HG03045 (cell line): ENCODE data around the gene WDR45B.
"Not testable (repeated sequence)": the region's sequence is repeated elsewhere in the genome, so short reads cannot be mapped to it uniquely, and the experiment has no call there.

ENCODE experiments used
- ATAC-seq: cut with Tn5 transposase; IDR thresholded peaks from one replicate; pipeline ENCODE4 v1.9.1; 2021; ENCODE audit warnings: mild to moderate bottlenecking, moderate library complexity; ENCODE audit not compliant: unreplicated experiment

The WDR45B gene

DNA sequence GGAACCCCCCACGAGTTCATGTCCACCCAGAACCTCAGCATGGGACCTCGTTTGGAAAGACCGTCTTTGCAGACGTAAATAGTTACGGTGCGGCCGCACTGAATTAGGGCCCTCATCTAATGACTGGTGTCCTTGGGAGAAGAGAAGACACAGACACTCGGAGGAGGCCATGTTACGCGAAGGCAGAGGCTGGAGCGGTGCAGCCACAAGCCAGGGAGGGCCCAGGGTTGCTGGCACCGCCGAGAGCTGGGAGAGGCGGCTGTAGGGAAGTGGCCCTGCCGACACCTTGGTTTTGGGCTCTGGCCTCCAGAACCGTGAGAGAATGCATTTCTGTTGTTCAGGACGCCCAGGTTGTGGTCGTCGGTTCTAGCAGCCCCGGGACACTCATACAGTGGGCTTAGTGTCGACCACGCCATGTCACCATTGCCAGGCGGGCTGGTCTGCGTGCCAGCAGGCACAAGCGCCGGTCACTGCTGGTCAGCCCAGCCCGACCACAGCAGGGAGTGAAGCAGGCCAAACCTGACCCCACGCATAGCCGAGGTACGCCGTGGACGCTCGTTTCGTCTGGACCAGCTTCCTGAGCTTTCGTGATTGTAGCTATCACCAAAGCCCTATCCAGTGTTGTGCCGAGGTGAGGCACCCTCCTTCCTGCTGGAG, 10.7 kb upstream of the WDR45B start:
- ATAC-seq, result no peak

DNA sequence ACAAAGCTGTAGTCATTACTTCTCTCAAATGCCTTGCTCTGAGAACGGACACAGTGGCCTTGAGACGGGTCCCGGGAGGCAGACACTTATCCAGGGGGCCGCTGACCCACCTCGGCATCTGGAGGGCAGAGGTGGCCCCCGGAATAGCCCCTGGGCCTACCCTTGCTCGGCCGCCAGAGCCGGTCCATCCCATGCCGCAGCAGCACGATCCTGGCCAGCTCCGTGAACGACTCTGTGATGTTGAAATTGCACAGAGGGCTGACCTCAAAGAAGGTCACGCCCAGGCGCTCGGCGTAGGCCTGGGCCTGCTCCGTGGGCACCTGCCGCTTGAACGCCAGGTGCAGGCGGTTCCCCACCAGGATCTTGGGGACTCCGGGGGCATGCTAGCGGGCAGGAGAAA, 10.1 kb upstream of the WDR45B start:
- no peak for ATAC-seq

DNA sequence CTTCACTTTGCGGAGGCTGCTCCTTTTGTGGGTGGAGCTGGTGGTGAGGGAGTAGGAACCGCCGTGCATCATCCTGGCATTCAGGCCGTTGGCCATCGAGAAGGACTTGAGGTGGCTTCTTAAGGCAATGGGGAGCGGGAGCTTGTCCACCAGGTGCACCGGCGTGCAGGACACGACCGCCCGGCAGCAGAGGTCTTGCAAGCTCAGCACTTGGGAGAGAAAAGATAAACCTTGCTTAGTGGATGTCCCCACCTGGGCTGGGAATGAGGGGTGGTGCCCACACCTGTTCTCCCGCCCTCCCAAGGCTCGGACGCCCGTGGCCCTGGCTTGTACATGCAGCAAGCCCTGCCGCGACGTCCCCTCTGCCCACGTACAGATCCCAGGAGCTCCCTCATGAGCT, 9.7 kb upstream of the WDR45B start:
- no peak for ATAC-seq

DNA sequence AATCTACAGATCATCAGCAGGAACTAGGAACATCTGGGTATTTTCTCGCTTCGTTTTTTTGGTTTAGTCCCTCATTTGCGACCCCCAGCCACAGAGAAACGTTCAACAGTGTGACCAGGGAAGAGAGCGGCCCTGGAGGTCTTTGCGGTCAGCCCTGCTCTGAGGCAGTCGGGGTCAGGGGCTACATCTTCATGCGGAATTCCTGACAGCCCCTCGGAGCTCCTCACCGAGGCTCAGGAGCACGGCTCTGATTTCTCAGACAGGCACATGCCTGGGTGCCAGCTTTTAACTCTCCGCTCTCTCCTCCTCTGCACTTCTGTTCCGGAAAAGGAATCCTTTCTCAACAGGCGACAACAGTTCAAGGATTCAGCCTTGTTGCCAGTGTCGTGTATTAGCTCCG, 8.0 kb upstream of the WDR45B start:
- ATAC-seq, result no peak

DNA sequence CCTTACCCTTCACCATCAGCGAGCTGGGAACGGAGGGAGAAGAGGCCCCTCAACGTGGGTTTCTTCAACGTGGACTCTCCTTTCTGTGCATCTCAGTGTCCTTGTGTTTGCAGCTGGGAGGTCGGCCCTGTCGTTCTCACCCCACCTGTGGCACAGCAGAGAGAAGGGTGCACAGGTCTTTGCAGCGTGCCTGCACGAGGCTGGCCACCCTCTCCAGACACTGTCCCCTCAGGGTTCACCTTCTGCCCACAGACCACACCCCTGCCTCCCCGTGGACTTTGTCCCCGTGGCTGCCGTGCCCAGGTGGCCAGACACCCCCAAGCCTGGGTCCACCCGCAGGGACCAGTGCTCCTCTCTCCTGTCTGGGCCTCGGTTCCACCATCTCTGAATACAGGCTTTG, 7.3 kb upstream of the WDR45B start:
- no peak for ATAC-seq

DNA sequence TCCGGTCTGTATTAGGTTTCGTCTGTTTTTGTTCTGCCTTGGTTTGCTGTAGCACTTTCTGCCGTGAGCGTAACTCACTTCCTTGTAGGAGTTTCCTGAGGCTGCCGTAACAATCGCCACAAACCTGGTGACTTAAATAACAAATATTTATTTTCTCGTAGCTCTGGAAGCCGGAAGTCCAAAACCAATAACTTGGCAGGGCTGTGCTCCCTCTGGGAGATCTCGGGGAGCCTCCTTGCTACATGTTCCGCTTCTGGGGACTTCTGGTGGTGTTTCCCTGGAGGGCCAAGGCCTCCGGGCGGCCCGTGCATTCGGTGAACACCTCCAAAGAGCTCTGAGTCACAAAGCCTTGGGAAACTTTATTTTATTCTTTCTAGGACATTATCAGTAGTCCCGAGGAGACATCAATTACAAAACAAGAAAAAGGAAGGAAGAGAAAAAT, 6.8 kb upstream of the WDR45B start:
- ATAC-seq, result no peak

DNA sequence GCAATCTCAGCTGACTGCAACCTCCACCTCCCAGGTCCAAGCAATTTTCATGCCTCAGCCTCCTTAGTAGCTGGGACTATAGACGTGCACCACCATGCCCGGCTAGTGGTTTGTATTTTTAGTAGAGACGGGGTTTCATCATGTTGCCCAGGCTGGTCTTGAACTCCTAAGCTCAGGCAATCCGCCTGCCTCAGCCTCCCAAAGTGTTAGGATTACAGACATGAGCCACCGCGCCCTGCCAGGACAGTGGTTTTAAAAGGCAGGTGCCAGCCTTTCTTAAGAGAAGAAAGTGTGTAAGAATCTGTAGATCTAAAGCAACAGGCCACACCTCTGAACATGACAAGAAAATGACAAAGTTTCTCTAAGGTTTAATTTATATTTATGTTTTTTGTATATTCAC, 6.4 kb upstream of the WDR45B start:
- not testable (repeated sequence) for ATAC-seq

DNA sequence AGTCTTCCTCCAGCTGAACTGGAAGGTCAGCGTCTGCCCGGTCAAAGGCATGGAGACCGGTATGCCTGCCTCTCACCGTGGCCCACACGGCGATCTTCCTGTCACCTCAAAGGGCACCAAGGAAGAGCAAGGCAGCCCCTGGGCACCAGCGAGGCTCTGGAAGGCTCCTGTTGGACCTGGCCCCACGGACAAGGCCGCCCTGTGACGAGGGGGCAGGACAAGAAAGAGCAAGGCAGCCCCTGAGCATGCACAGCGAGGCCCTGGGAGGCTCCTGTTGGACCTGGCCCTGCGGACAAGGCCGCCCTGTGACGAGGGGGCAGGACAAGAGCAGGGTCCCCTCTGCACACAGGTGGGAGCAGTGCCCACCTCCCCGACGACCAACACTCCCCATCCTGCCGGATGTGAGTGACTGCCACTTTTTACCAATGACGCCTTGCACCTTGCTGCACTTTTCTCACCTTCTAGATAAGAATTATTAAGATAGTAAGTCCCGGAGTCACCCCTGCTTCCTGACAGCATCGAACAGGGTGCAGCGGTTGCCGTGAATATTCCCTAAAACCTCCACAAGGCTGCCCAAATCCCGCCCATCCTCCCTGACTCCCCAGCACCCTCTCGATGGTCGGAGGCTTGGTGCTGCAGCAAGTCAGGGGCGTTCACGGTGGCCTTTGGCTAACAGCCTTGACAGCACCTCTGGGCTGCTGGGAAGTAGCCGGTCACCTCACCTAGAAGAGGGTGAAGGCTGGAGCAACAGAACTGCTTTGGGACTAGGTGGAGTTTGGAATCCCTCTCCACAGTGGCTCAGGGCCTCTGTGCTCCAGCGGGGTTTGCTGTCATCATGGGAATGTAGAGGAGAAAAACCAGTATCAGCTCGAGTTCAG, 5.6 kb upstream of the WDR45B start:
- no peak for ATAC-seq

DNA sequence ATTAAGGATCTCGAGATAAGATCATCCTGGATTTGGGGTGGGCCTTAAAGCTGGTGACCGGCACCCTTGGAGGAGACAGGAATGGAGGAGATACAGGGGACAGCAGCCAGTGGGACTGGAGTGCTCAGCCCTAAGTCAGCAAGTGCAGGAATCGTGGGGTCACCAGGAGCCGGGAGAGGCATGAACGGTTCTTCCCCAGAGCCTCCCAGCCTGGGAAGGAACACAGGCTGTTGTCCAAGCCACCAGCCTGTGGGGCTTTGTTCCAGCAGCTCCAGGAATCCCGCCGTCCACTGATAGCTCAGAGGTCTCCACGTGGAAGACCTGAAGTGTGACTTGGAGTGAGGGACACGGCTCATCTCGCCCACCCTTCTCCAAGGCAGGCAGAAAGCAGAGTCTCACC, 2.5 kb upstream of the WDR45B start:
- ATAC-seq, result no peak

DNA sequence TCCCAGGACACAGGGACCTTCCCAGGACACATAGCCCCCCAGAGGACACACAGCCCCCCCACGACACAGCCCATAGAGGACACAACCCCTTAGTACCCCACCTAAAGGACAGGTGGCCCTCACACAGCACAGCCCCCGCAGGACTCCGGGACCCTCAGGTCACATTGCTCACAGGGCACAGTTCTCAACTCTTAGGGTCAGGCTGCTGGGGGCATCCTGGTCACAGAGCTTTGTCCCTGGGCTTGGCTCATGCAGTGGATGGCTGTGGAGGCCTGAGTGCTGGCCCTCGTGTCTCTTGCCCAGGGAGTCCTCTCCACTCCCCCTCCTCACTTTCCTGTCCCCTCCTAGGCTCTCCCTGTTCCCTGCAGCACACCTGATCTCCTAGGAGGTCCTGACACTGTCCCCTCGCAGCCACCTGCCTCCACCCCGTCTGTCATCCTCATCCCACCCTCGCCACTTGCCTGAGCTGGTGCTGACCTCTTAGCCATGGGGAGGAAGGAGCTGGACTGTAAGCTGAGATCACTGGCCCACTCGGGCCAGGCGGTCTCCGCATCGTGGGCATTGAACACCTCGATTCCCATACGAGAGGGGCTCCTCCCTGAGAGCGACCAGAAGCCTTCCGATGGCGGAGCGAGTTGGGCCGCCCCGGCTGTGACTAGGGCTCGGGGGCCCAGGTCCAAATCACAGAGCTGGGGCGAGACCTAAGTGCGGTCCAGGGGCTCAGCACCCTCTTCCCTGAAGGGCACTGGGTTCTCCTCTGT, 1.4 kb upstream of the WDR45B start:
- no peak for ATAC-seq

DNA sequence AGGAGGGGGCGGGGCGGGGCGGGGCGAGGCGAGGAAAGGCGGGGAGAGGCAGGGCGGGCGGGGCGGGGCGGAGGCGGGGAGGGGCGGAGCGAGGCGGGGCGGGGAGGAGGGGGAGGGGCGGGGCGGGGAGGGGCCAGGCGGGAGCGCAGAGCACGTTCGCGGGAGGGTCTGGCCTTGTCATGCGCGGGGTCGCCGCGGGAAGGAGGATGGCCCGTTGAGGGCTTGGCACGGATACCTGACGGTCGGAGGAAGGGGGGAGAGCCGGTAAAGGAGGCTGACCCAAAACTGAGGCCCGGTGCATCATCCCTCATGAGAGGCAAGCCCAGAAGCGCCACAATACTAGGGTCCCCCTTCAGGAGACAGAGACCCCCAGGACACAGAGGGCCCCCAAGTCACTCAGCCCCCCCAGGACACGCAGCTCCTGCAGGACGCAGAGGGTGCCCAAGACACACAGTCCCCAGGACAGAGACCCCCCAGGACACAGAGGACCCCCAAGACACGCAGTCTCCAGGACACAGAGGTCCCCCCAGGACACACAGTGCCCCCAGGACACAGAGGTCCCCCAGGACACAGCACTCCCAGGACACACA, 593 bp upstream of the WDR45B start:
- no peak for ATAC-seq

DNA sequence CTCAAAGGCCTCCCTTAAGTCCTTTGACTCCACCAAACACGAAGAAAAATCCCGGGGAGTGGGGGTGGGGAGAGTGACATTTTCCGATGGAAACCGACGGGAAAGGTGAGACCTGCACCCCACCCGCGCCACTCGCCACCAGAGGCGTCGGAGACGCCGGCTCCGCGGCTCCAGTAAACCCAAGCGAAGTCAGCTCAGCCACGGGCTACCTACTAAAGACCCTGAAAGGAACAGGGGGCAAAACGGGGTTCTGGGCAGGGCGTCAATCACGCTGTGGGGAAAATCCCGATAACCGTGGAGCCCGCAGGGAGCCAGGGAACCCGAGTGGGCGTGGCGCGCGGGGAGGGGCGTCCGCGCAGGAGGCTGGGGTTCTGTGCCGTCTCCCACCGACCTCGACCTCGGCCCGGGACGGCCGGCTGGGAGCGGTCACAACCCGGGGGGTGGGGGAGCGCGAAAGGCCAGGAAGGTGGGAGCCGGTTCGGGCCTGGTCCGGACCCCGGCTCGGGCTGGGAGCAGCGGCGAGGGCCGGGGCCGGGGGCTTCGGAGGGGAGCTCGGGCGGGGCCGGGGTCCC, 565 bp downstream of the WDR45B start:
- ATAC-seq, result peak; percentile 35

DNA sequence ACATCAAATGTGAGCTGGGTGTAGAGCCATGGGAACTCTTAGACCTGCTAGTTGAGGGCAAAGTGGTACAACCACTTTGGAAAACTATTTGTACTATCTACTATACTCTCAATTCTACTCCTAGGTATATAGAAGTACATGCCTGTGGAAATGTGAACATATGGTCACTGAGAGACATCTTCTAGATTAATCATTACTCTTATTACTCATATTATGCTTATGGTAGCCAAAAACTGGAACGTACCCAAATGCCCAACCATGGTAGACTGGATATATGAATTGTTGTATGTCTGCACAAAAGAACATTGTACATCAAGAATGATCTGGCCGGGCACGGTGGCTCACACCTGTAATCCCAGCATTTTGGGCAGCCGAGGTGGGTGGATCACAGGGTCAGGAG, 2.7 kb downstream of the WDR45B start:
- no peak for ATAC-seq

DNA sequence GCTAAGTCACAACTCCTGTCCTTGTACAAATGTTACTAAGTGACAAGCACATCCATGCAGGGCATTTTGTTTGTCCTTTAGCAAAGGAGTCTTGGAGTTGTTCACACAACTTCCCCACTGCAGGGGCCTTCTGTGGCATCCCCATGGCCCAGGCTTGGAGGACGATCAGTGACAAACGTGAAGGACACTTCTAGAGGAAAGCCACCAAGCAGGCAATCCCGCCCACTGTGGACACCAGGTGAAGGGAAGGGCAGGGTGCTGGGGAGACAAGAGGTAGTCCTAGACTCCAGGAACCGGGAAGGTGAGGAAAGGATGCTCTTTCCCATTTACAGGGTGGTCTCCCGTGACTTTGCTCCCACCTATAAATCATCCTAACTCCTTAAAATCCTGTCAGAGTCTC, 4.1 kb downstream of the WDR45B start:
- ATAC-seq, result no peak

DNA sequence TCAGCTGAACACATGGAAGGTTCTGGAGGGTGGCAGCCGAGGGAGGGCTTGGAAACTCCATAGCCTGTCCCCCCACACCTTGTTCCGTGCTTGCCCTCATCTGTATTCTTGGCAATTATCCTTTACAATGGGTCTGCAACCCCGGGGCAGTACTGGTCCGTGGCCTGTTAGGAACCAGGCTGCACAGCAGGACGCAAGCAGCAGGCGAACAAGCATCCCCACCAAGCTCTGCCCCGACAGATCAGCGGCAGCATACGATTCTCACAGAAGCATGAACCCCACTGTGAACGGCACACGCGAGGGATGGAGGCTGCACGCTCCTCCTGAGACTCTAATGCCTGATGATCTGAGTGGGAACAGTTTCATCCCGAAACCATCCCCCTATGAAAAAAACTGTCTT, 6.2 kb downstream of the WDR45B start:
- ATAC-seq, result no peak

DNA sequence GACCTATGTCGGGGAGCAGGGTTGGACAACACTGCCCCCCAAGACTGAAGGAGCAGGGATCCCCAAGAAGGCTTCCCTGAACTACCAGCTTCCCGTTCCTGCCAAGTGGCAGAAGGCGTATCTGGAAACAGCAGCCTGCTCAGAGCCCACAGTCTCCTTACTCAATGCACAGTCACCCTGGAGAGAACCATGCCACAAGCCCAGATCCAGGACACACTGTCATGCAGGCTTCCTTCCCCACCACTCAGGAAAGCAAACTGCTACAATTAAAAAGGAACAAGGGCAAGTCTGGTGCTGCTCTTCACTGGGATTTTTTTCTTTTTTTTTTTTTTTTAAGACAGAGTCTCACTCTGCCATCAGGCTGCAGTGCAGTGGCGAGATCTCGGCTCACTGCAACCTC, 8.2 kb downstream of the WDR45B start:
- ATAC-seq, result no peak

DNA sequence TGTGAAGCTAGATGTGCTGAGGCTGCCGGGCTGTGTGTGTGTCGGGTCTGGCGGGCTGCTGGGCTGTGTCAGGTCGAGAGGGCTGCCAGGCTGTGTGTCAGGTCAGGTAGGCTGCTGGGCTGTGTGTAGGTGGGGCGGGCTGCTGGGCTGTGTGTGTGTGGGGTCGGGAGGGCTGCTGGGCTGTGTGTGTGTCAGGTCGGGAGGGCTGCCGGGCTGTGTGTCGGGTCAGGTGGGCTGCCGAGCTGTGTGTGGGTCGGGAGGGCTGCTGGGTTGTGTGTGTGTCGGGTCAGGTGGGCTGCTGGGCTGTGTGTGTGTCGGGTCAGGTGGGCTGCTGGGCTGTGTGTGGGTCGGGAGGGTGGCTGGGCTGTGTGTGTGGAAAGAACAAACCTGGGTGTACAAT, 8.6 kb downstream of the WDR45B start:
- ATAC-seq, result no peak

DNA sequence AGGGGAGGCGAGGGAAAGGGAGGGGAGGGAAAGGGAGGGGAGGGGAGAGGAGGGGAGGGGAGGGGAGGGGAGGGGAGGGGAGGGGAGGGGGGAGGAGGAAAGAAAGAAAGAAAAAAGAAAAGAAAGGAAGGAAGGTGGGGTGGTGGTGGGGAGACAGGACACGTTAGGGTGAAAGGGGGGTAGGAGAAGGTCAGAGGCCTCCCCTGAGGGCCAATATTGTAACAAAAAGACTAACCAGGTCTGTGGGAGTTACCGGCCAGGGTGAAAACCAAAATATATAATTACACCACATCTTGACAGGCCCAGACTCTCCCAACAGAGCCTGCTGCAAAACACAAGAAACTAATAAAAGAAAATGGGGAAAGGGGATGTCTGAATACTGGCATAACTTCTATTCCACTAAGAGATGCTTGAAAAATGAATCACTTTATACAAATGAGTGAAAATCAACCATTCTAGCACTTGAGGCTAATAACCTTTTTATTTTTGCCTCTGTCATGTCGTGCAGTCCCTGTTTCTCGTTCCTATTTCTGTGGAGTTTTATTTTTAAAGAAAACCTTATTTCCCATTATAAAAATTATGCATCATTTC, 10.0 kb downstream of the WDR45B start:
- ATAC-seq, result no peak

DNA sequence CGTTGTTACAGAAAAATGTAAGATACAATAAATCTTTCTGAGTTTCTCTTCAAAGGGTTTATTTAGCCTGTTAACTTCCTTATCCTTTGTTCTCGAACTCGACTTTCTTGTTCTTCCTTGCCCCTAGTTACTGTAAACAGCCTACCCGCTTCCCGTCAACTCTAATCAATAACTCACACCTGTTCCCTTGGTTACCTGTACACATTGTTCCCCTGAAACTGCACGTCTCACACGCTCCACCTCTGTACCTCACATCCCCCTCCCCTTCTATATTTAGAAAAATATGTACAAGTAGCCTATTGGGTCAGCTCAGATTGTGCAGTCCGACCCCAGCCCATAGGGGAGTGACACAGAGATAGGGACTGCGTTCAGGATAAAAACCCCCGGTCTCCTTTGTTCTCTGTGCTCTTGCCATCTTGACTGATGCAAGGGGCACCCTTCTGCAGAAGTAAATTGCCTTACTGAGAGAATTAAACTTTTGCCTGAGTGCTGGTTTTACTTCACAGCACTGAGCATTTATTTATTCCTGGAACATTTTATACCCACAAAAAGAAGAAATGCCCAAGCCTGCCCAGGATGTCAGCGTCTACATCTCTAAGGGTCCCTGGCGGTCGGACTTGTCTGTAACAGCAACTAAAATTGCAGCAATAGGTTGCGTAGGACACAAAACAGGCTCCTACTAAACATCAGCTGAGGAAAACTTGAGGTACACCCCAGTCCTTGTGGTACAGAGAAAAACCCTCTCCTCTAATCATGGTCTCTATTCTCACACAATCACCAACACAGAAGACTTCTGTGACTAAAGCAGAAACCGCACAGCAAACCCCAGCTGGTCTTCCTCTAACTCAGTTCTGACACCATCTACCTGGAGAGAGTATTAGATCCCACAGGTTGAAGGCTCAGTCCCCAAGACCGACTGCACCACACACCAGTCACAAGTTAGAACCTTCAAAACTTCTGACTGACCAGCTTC, 11.3 kb downstream of the WDR45B start:
- ATAC-seq, result no peak
